GM23248 (cell line): Measurements from ENCODE around the gene GTF2E1. TPM values are rescaled to one million over a fixed set of nuclear protein-coding genes. Genes with fewer than 3 reads are reported as not detected.

Experiments
- DNase-seq: peaks from one replicate; pipeline ENCODE4 v3.0.0-alpha.2; 2015
- H2AFZ ChIP-seq: fragments of 200-600 bp; sonication (generic); 2 replicates; pipeline ENCODE4 v1.6.1; 2016; ENCODE audit warnings: antibody characterized with exemption
- H3F3A ChIP-seq: fragments of 200-600 bp; sonication (generic); 2 replicates; pipeline ENCODE4 v1.6.1; 2016; ENCODE audit warnings: mild to moderate bottlenecking, antibody characterized with exemption, mixed run types; ENCODE audit not compliant: insufficient read depth
- H3K27ac ChIP-seq: fragments of 200-600 bp; sonication (generic); 2 replicates; pipeline ENCODE4 v1.5.1; 2016; ENCODE audit warnings: mild to moderate bottlenecking
- H3K27me3 ChIP-seq: fragments of 200-600 bp; sonication (generic); replicated peaks from 2 replicates; pipeline ENCODE4 v1.6.1; 2016; ENCODE audit warnings: mild to moderate bottlenecking; ENCODE audit not compliant: insufficient read depth
- H3K36me3 ChIP-seq: fragments of 200-600 bp; sonication (generic); 2 replicates; pipeline ENCODE4 v1.6.1; 2016; ENCODE audit warnings: low read depth, mild to moderate bottlenecking
- H3K4me1 ChIP-seq: fragments of 200-600 bp; sonication (generic); 2 replicates; pipeline ENCODE4 v1.6.1; 2016; ENCODE audit warnings: mild to moderate bottlenecking; ENCODE audit not compliant: insufficient read depth
- H3K4me2 ChIP-seq: fragments of 200-600 bp; sonication (generic); one replicate; pipeline ENCODE4 v1.6.1; 2016; ENCODE audit warnings: mild to moderate bottlenecking; ENCODE audit not compliant: unreplicated experiment
- H3K4me3 ChIP-seq: fragments of 200-600 bp; sonication (generic); 2 replicates; pipeline ENCODE4 v1.5.1; 2016; ENCODE audit warnings: mild to moderate bottlenecking
- H3K79me2 ChIP-seq: fragments of 200-600 bp; sonication (generic); 2 replicates; pipeline ENCODE4 v1.6.1; 2016; ENCODE audit warnings: mild to moderate bottlenecking; ENCODE audit not compliant: insufficient read depth
- H3K9ac ChIP-seq: fragments of 200-600 bp; sonication (generic); 2 replicates; pipeline ENCODE4 v1.6.1; 2016; ENCODE audit warnings: mild to moderate bottlenecking
- H3K9me2 ChIP-seq: fragments of 200-600 bp; sonication (generic); 2 replicates; pipeline ENCODE4 v1.6.1; 2016; ENCODE audit warnings: mixed run types, mild to moderate bottlenecking, moderate library complexity; ENCODE audit not compliant: insufficient read depth
- H3K9me3 ChIP-seq: fragments of 200-600 bp; sonication (generic); one replicate; pipeline ENCODE4 v1.6.1; 2017; ENCODE audit warnings: low read depth
- H4K20me1 ChIP-seq: fragments of 200-600 bp; sonication (generic); 2 replicates; pipeline ENCODE4 v1.6.0; 2016; ENCODE audit not compliant: insufficient read depth
- EZH2 ChIP-seq: fragments of 200-600 bp; sonication (generic); IDR thresholded peaks from 2 replicates; pipeline ENCODE4 v1.6.1; 2018; ENCODE audit warnings: antibody characterized with exemption, mild to moderate bottlenecking; ENCODE audit not compliant: insufficient read depth, poor library complexity, severe bottlenecking
- EZH2phosphoT487 ChIP-seq: fragments of 200-600 bp; sonication (generic); IDR thresholded peaks from 2 replicates; pipeline ENCODE4 v1.6.1; 2018; ENCODE audit warnings: antibody characterized with exemption, moderate library complexity, mild to moderate bottlenecking, low read depth; ENCODE audit not compliant: insufficient read depth
- whole genome bisulfite sequencing, 2 experiments: methylation state at CpG; one replicate each; pipeline ENCODE4 v1.1.6; 2015 to 2017; ENCODE audit warnings: low lambda C conversion rate in 2 of 2, low coverage in 1 of 2; ENCODE audit errors: missing lambda C conversion rate in 2 of 2; 5-methylcytosine and 5-hydroxymethylcytosine counted together
- in situ Hi-C: fragments of 300-500 bp; cut with MboI; formaldehyde crosslinking; loops from 2 replicates; pipeline ENCODE4 v1.15.0; 2020
- polyA plus RNA-seq: library from polyadenylated mRNA; unstranded; fragments of >200 nt; fragmentation: Nextera tagmentation; extraction: Ambion mirVana; gene quantifications from 2 replicates; pipeline ENCODE4 v1.2.1, GENCODE V29; 2016
- total RNA-seq: library from RNA; depleted of rRNA; stranded (reverse); fragments of >200 nt; shearing (Covaris generic); gene quantifications from 2 replicates; pipeline ENCODE4 v1.2.3, GENCODE V29; 2014

GTF2E1 gene
- total and polyA plus RNA-seq, 2 experiments from 2014 or later: 7.2 to 10.8 TPM

DNA sequence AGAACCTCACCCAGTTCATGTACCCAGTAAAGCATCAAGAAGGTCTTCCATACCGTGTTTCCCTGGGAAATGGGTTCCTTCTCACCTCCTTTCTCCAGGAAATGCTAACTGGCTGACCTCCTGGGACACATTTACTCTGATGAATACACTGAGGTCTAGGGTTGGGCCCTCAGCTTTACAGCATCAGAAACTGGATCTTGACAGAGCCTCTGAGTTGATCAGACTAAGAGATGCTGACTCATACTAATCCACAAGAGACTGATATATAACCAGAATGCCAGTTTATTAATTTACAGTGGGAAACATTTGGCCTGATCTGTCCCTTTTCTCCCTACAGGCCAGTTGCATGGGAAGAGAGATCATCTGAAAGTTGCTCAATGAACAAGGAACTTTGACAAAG, 55.8 kb downstream of the GTF2E1 start:
- peak; percentile 30 for DNase-seq
- H3K79me2 ChIP-seq: no peaks in the 10 kb centered on the region
- H3K9me2 ChIP-seq: no peaks in the 10 kb centered on the region
- no peaks in the 10 kb centered on the region for H3F3A ChIP-seq
- H3K27me3 ChIP-seq: no peaks in the 10 kb centered on the region
- no peak overlapping the region for H3K4me3 ChIP-seq
- H4K20me1 ChIP-seq: no peaks in the 10 kb centered on the region
- no peaks in the 10 kb centered on the region for H3K36me3 ChIP-seq
- no peak overlapping the region for H3K27ac ChIP-seq
- H3K4me2 ChIP-seq: no peak overlapping the region
- peaks cover 4% of the 10 kb centered on the region; the same call in 1 of the 2 replicates for H3K4me1 ChIP-seq
- no peak overlapping the region for H3K9ac ChIP-seq
- in situ Hi-C loops: loop anchor here (10.0 to 25.0 kb wide), 3 partner anchors 204 to 386 kb away; partner anchors contain the start of gene NDUFB4
- H3K9me3 ChIP-seq: no peaks in the 10 kb centered on the region
- TF ChIP-seq EZH2phosphoT487 (no peak), EZH2 (no peak)
- 0 to 14% methylated on average over 1 of the region's 1 CpG for WGBS, 2 experiments
- H2AFZ ChIP-seq: no peak overlapping the region

DNA sequence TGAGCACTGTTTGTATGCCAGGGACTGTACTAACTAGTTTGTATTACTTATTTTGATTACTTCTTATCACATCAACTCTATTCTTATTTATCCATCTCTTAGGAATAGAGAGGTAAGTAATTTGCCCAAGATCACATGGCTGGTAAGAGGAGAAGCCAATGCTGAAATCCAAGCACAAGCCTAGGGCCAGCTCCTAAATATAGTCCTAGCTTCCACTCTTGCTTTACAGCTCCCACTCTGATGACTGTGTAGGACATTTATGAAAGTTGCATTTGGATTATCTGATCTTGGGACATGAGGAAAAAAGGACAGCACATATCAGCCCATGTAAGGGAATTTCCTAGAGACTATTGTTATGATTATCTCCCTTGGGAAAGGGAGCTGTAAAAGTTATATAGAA, 58.1 kb downstream of the GTF2E1 start:
- Histone ChIP-seq H3F3A (no peaks in the 10 kb centered on the region), H3K36me3 (no peaks in the 10 kb centered on the region), H4K20me1 (no peaks in the 10 kb centered on the region), H3K4me3 (no peak overlapping the region), H3K9me2 (no peaks in the 10 kb centered on the region), H3K4me2 (no peak overlapping the region), H3K79me2 (no peaks in the 10 kb centered on the region), H3K27me3 (no peaks in the 10 kb centered on the region), H2AFZ (no peak overlapping the region), H3K4me1 (no peaks in the 10 kb centered on the region), H3K27ac (no peak overlapping the region), H3K9me3 (no peaks in the 10 kb centered on the region), H3K9ac (no peak overlapping the region)
- no peak for DNase-seq
- TF ChIP-seq EZH2: no peak
- TF ChIP-seq EZH2phosphoT487: no peak
- in situ Hi-C loops: no loop called here

DNA sequence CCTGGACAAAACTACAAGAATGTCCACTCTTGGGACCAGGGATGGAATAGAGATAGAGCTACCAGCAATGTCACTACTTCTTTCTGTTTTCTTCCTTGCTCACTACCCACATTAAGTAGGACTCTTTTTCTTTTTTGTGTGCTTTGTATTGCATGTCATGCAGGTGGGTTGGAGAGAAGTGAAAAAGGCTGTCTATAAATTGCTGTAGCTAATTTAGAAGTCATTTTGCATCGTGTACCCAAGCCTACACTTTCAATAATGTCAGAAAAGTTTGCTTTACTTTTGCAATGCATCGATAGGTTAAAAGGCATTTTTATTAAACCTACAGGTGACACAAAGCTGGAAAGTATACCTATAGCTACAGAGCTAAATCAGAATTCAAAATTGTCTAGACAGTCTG, 58.9 kb downstream of the GTF2E1 start:
- TF ChIP-seq EZH2phosphoT487 (no peak), EZH2 (no peak)

DNA sequence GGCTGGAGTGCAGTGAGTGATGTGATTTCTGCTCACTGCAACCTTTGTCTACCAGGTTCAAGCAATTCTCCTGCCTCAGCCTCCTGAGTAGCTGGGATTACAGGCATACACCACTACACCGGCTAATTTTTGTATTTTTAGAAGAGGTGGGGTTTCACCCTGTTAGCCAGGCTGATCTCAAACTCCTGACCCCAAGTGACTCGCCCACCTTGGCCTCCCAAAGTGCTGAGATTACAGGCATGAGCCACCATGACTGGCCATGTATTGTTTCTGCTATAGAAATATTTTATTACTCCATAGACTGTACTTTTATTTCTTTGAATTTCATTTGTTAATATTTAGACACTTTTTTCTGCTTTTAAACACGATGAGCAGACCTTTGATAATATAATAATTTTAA, 60.4 kb downstream of the GTF2E1 start:
- TF ChIP-seq EZH2phosphoT487: no peak
- TF ChIP-seq EZH2: no peak
- WGBS, 2 experiments: 46 to 56% methylated on average over 3 of the region's 3 CpGs
- in situ Hi-C loops: no loop called here

More for the DNA sequence above, 58.9 kb downstream of the GTF2E1 start:
- Histone ChIP-seq H3K9me2 (no peaks in the 10 kb centered on the region), H3K4me3 (no peak overlapping the region), H3K9me3 (no peaks in the 10 kb centered on the region), H4K20me1 (no peaks in the 10 kb centered on the region), H3K27me3 (no peaks in the 10 kb centered on the region), H3K4me1 (no peaks in the 10 kb centered on the region), H3K4me2 (no peak overlapping the region), H3K79me2 (no peaks in the 10 kb centered on the region), H3K27ac (no peak overlapping the region), H2AFZ (no peak overlapping the region), H3K9ac (no peak overlapping the region), H3K36me3 (no peaks in the 10 kb centered on the region), H3F3A (no peaks in the 10 kb centered on the region)
- DNase-seq: no peak
- in situ Hi-C loops: no loop called here
- WGBS, 2 experiments: 38 to 43% methylated on average over 2 of the region's 2 CpGs

DNA sequence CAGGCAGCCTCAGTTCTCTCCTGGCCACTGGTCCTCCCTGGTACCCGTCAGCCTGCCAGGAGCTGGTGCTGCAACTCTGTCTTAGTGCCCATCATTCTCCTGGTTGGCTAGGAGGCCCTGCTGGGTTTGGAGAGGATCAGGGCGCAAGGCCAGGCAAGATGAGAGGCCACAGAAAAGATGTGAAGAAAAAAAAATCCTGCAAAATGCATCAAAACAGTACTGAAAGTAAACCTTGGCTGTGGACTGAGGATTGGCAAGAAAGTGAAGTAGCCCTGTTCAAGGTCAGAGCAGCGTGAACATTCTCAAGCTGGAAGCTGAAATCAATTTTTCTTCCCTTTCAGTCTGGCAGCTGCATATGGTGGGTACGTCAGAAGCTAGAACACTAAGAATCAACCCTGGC, 74.2 kb downstream of the GTF2E1 start:
- in situ Hi-C loops: no loop called here
- Histone ChIP-seq H3K27me3 (peaks cover 24% of the 10 kb centered on the region), H3K9ac (no peak overlapping the region), H2AFZ (no peak overlapping the region), H3K36me3 (no peaks in the 10 kb centered on the region), H3K79me2 (no peaks in the 10 kb centered on the region), H3K9me3 (no peaks in the 10 kb centered on the region), H4K20me1 (no peaks in the 10 kb centered on the region), H3K9me2 (no peaks in the 10 kb centered on the region), H3K4me1 (no peaks in the 10 kb centered on the region), H3F3A (no peaks in the 10 kb centered on the region), H3K27ac (no peak overlapping the region), H3K4me3 (no peak overlapping the region), H3K4me2 (no peak overlapping the region)
- TF ChIP-seq EZH2phosphoT487 (no peak), EZH2 (no peak)
- no peak for DNase-seq
- WGBS, 2 experiments: 29 to 34% methylated on average over 4 of the region's 4 CpGs

More for the DNA sequence above, 60.4 kb downstream of the GTF2E1 start:
- Histone ChIP-seq H4K20me1 (no peaks in the 10 kb centered on the region), H3K4me2 (no peak overlapping the region), H3K9ac (no peak overlapping the region), H3K9me2 (no peaks in the 10 kb centered on the region), H3K79me2 (no peaks in the 10 kb centered on the region), H2AFZ (no peak overlapping the region), H3K4me3 (no peak overlapping the region), H3F3A (no peaks in the 10 kb centered on the region), H3K9me3 (no peaks in the 10 kb centered on the region), H3K4me1 (no peaks in the 10 kb centered on the region), H3K27ac (no peak overlapping the region), H3K27me3 (no peaks in the 10 kb centered on the region), H3K36me3 (no peaks in the 10 kb centered on the region)
- DNase-seq: no peak
